Endodermal cell (in vitro differentiated cells): ENCODE results near the gene PPP2R5B. TPM values are rescaled to one million over a fixed set of nuclear protein-coding genes. Genes with fewer than 3 reads are reported as not detected.

ENCODE experiments used
- DNase-seq: peaks from one replicate; pipeline ENCODE4 v3.0.0-alpha.2; 2017
- H3K27ac ChIP-seq: 2 replicates; pipeline ENCODE4 v1.5.1; 2013; ENCODE audit warnings: mild to moderate bottlenecking, low read depth, low read length, moderate library complexity
- H3K27me3 ChIP-seq: 2 replicates; pipeline ENCODE4 v1.6.1; 2013; ENCODE audit warnings: mild to moderate bottlenecking, low read length, moderate library complexity; ENCODE audit not compliant: insufficient read depth, control insufficient read depth, poor library complexity, severe bottlenecking
- H3K36me3 ChIP-seq: 2 replicates; pipeline ENCODE4 v1.7.0; 2013; ENCODE audit warnings: mild to moderate bottlenecking, low read length, moderate library complexity; ENCODE audit not compliant: control insufficient read depth, insufficient read depth
- H3K4me1 ChIP-seq: one replicate; pipeline ENCODE4 v1.7.0; 2013; ENCODE audit warnings: low read length; ENCODE audit not compliant: control insufficient read depth, insufficient read depth
- H3K4me3 ChIP-seq: 2 replicates; pipeline ENCODE4 v1.5.1; 2013; ENCODE audit warnings: mild to moderate bottlenecking, low read length, moderate library complexity
- H3K9ac ChIP-seq: 2 replicates; pipeline ENCODE4 v1.6.1; 2013; ENCODE audit warnings: mild to moderate bottlenecking, low read length, moderate library complexity; ENCODE audit not compliant: poor library complexity, severe bottlenecking; ENCODE audit errors: extremely low read depth
- H3K9me3 ChIP-seq: 2 replicates; pipeline ENCODE4 v1.6.1; 2013; ENCODE audit warnings: mild to moderate bottlenecking, low read length, moderate library complexity; ENCODE audit not compliant: control insufficient read depth
- H3K27ac Mint-ChIP-seq: 2 replicates; pipeline ENCODE4 v1.8.0; 2020; ENCODE audit warnings: mixed read lengths
- H3K27me3 Mint-ChIP-seq: 2 replicates; pipeline ENCODE4 v1.8.0; 2021; ENCODE audit warnings: mild to moderate bottlenecking, mixed read lengths; ENCODE audit not compliant: insufficient read depth
- H3K36me3 Mint-ChIP-seq: 2 replicates; pipeline ENCODE4 v1.8.0; 2020; ENCODE audit warnings: low read depth, mixed read lengths
- H3K4me1 Mint-ChIP-seq: 2 replicates; pipeline ENCODE4 v1.8.0; 2020; ENCODE audit warnings: mixed read lengths
- H3K4me3 Mint-ChIP-seq: 2 replicates; pipeline ENCODE4 v1.8.0; 2020; ENCODE audit warnings: mild to moderate bottlenecking, moderate library complexity, mixed read lengths
- H3K9me3 Mint-ChIP-seq: 2 replicates; pipeline ENCODE4 v1.8.0; 2020; ENCODE audit warnings: mild to moderate bottlenecking, mixed read lengths
- WGBS, 2 experiments: methylation state at CpG; one replicate each; pipeline versions ENCODE4 v1.1.5 to v1.1.7; 2013; ENCODE audit warnings: missing lambda C conversion rate in 2 of 2, mixed read lengths in 1 of 2; ENCODE audit not compliant: insufficient coverage in 1 of 2, insufficient read length in 1 of 2; 5-methylcytosine and 5-hydroxymethylcytosine counted together
- total RNA-seq, 2 donors: library from RNA; stranded (reverse); fragmentation: NEBNext Ultra II Directional in 1 of 2; extraction: Animal tissue kit (Norgen Biotek cat#: 25700) in 1 of 2; gene quantifications; 2 replicates in 1 of 2; 3 replicates in 1 of 2; pipeline ENCODE4 v1.2.1, GENCODE V29; 2021
- TF ChIP-seq, protein P1 (sequence below): fragments of 200-600 bp; sonication (generic); conservative IDR thresholded peaks from 2 replicates; pipeline ENCODE4 v1.5.0; 2021; ENCODE audit warnings: antibody characterized with exemption, mild to moderate bottlenecking

Gene PPP2R5B
- total RNA-seq, 2 donors from 2014 or later: 2.8 to 3.3 TPM

- WGBS, 2 experiments: 93 to 96% methylated on average over 7 of the region's 7 CpGs
- H3K4me1 Mint-ChIP-seq: no peaks in the 10 kb centered on the region
- H3K4me3 ChIP-seq: no peak overlapping the region
- no peaks in the 10 kb centered on the region for H3K36me3 ChIP-seq
- no peak overlapping the region for H3K27ac ChIP-seq
- DNase-seq: no peak
- H3K9me3 ChIP-seq: no peaks in the 10 kb centered on the region
- H3K27me3 Mint-ChIP-seq: peaks cover 19% of the 10 kb centered on the region
- H3K4me3 Mint-ChIP-seq: no peak overlapping the region
- no peaks in the 10 kb centered on the region for H3K36me3 Mint-ChIP-seq
- peaks cover 18% of the 10 kb centered on the region for H3K27me3 ChIP-seq
- H3K4me1 ChIP-seq: no peaks in the 10 kb centered on the region
- TF ChIP-seq, protein P1, sequence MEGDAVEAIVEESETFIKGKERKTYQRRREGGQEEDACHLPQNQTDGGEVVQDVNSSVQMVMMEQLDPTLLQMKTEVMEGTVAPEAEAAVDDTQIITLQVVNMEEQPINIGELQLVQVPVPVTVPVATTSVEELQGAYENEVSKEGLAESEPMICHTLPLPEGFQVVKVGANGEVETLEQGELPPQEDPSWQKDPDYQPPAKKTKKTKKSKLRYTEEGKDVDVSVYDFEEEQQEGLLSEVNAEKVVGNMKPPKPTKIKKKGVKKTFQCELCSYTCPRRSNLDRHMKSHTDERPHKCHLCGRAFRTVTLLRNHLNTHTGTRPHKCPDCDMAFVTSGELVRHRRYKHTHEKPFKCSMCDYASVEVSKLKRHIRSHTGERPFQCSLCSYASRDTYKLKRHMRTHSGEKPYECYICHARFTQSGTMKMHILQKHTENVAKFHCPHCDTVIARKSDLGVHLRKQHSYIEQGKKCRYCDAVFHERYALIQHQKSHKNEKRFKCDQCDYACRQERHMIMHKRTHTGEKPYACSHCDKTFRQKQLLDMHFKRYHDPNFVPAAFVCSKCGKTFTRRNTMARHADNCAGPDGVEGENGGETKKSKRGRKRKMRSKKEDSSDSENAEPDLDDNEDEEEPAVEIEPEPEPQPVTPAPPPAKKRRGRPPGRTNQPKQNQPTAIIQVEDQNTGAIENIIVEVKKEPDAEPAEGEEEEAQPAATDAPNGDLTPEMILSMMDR: no peak
- H3K9me3 Mint-ChIP-seq: no peaks in the 10 kb centered on the region
- H3K9ac ChIP-seq: no peak overlapping the region
- H3K27ac Mint-ChIP-seq: no peak overlapping the region
Measured at GRCh38 chr11:64929625-64930024, 5.1 kb downstream of the PPP2R5B start.

DNA sequence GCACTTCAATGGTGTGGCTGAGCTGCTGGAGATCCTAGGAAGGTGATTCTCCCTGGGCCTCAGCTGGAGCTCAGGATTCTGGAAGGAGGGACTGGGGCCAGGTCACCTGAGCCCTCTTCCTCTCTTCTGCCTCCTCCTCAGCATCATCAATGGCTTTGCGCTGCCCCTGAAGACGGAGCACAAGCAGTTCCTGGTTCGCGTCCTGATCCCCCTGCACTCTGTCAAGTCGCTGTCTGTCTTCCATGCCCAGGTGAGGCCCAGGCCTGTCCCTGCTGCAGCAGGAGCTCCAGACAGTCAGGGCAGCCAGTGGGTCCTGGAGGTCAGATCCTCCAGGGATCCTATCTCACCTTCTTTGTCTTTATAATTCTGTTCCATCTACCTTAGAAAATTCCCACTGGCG, 5.9 kb downstream of the PPP2R5B start:
- no peak overlapping the region for H3K9ac ChIP-seq
- TF ChIP-seq, protein P1: no peak
- DNase-seq: no peak
- H3K27ac ChIP-seq: no peak overlapping the region
- H3K4me1 Mint-ChIP-seq: peaks cover 2% of the 10 kb centered on the region
- no peaks in the 10 kb centered on the region for H3K4me1 ChIP-seq
- H3K36me3 Mint-ChIP-seq: no peaks in the 10 kb centered on the region
- WGBS, 2 experiments: 94 to 98% methylated on average over 5 to 6 of the region's 6 CpGs
- no peaks in the 10 kb centered on the region for H3K9me3 Mint-ChIP-seq
- no peaks in the 10 kb centered on the region for H3K9me3 ChIP-seq
- H3K36me3 ChIP-seq: no peaks in the 10 kb centered on the region
- peaks cover 14% of the 10 kb centered on the region for H3K27me3 Mint-ChIP-seq
- H3K27me3 ChIP-seq: peaks cover 11% of the 10 kb centered on the region
- no peak overlapping the region for H3K4me3 ChIP-seq
- H3K4me3 Mint-ChIP-seq: no peak overlapping the region
- H3K27ac Mint-ChIP-seq: no peak overlapping the region

DNA sequence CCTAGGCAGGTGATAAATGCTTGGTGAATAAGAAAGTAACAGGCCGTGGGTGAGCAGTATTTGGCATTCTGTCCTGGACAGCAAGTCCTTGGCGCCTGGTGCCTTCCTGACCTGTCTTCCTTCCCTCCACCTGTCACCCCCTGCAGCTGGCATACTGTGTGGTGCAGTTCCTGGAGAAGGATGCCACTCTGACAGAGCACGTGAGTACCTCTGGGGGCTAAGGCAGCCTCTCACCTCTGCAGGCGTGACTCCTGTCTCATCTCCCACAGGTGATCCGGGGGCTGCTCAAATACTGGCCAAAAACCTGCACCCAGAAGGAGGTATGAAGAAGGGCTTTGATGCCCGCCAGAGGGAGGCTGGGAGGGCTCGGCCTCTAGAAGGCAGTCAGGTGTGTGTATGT, 6.8 kb downstream of the PPP2R5B start:
- Mint-ChIP-seq H3K4me1 (peaks cover 9% of the 10 kb centered on the region), H3K4me3 (no peak overlapping the region), H3K9me3 (no peaks in the 10 kb centered on the region), H3K27ac (no peak overlapping the region), H3K27me3 (peaks cover 4% of the 10 kb centered on the region), H3K36me3 (no peaks in the 10 kb centered on the region)
- TF ChIP-seq, protein P1: no peak
- Histone ChIP-seq H3K27ac (no peak overlapping the region), H3K4me3 (no peak overlapping the region), H3K36me3 (no peaks in the 10 kb centered on the region), H3K27me3 (peaks cover 2% of the 10 kb centered on the region), H3K4me1 (no peaks in the 10 kb centered on the region), H3K9ac (no peak overlapping the region), H3K9me3 (no peaks in the 10 kb centered on the region)
- DNase-seq: no peak
- 91 to 93% methylated on average over 3 to 6 of the region's 7 CpGs for WGBS, 2 experiments
